Vagina (tissue), 2 donors: ENCODE data around the gene SLC36A3.

ENCODE experiments used
- CTCF ChIP-seq, 3 experiments: fragments of 450-650 bp in 2 of 3; fragments of 200-600 bp in 1 of 3; sonication (generic) in 1 of 3; IDR thresholded peaks; one replicate each; pipeline ENCODE4 v1.5.1; 2017 to 2019; ENCODE audit warnings: antibody characterized with exemption in 3 of 3, mild to moderate bottlenecking in 2 of 3, moderate library complexity in 2 of 3
- POLR2A ChIP-seq, 2 donors: fragments of 450-650 bp; IDR thresholded peaks; one replicate each; pipeline ENCODE4 v1.6.1; 2017; ENCODE audit warnings: antibody characterized with exemption in 2 of 2, mild to moderate bottlenecking in 2 of 2, moderate library complexity in 2 of 2

GRCh38 chr5:151310932-151311331, 7.4 kb upstream of the SLC36A3 start:
- TF ChIP-seq POLR2A (IDR thresholded peaks at IDR 0.05) (no peak), CTCF (IDR thresholded peaks at IDR 0.05) (no peak)
